Mesenchymal stem cell (in vitro differentiated cells and primary cell): ENCODE results near the gene MACROD2.
A peak's percentile ranks its signal among the peaks of the same experiment; 100 is the strongest.
"Not testable (repeated sequence)": the region's sequence is repeated elsewhere in the genome, so short reads cannot be mapped to it uniquely, and the experiment has no call there.

Experiments
- DNase-seq: peaks from one replicate; pipeline ENCODE4 v3.0.0-alpha.2; 2013
- H2AFZ ChIP-seq: one replicate; pipeline ENCODE4 v1.6.1; 2013; ENCODE audit warnings: low read depth, mild to moderate bottlenecking, control low read depth, inconsistent platforms, low read length, moderate library complexity
- H2AK5ac ChIP-seq: 2 replicates; pipeline ENCODE4 v1.6.1; 2013; ENCODE audit warnings: low read length, moderate library complexity, mild to moderate bottlenecking, inconsistent platforms; ENCODE audit not compliant: severe bottlenecking
- H2BK120ac ChIP-seq: one replicate; pipeline ENCODE4 v1.6.1; 2013; ENCODE audit warnings: low read depth, mild to moderate bottlenecking, inconsistent platforms, low read length, moderate library complexity
- H2BK12ac ChIP-seq, 2 experiments: one replicate each; pipeline ENCODE4 v1.6.1; 2013; ENCODE audit warnings: inconsistent platforms in 2 of 2, low read length in 2 of 2, mild to moderate bottlenecking in 2 of 2, moderate library complexity in 2 of 2, control low read depth in 1 of 2
- H2BK15ac ChIP-seq: one replicate; pipeline ENCODE4 v1.6.1; 2013; ENCODE audit warnings: mild to moderate bottlenecking, low read depth, inconsistent platforms; ENCODE audit not compliant: poor library complexity, severe bottlenecking
- H2BK5ac ChIP-seq: 2 replicates; pipeline ENCODE4 v1.6.1; 2013; ENCODE audit warnings: low read depth, mild to moderate bottlenecking, low read length, control low read depth, inconsistent platforms; ENCODE audit not compliant: poor library complexity, severe bottlenecking
- H3K14ac ChIP-seq, 2 experiments: one replicate each; pipeline ENCODE4 v1.6.1; 2013; ENCODE audit warnings: inconsistent platforms in 2 of 2, low read length in 2 of 2, control low read depth in 1 of 2, mild to moderate bottlenecking in 1 of 2, moderate library complexity in 1 of 2
- H3K18ac ChIP-seq, 2 experiments: one replicate each; pipeline ENCODE4 v1.6.1; 2013; ENCODE audit warnings: inconsistent platforms in 2 of 2, low read length in 2 of 2, control low read depth in 1 of 2, low read depth in 1 of 2, mild to moderate bottlenecking in 1 of 2
- H3K23ac ChIP-seq, 2 experiments: one replicate each; pipeline ENCODE4 v1.6.1; 2013; ENCODE audit warnings: inconsistent platforms in 2 of 2, low read length in 2 of 2, mild to moderate bottlenecking in 2 of 2, moderate library complexity in 2 of 2, control low read depth in 1 of 2
- H3K27ac ChIP-seq: 2 replicates; pipeline ENCODE4 v1.5.1; 2013; ENCODE audit warnings: mild to moderate bottlenecking, moderate library complexity, low read length, control low read depth, inconsistent platforms; ENCODE audit not compliant: poor library complexity, severe bottlenecking
- H3K27me3 ChIP-seq, 2 experiments: 2 replicates each; pipeline versions ENCODE4 v1.6.1 to v1.7.0; 2013; ENCODE audit warnings: low read length in 2 of 2, mild to moderate bottlenecking in 2 of 2, moderate library complexity in 2 of 2, control low read depth in 1 of 2, inconsistent platforms in 1 of 2; ENCODE audit not compliant: control insufficient read depth in 1 of 2, insufficient read depth in 1 of 2
- H3K36me3 ChIP-seq, 2 experiments: 2 replicates each; pipeline versions ENCODE4 v1.6.1 to v1.7.0; 2013; ENCODE audit warnings: low read length in 2 of 2, control low read depth in 1 of 2, inconsistent platforms in 1 of 2, low read depth in 1 of 2, mild to moderate bottlenecking in 1 of 2; ENCODE audit not compliant: insufficient read depth in 2 of 2, control insufficient read depth in 1 of 2
- H3K4ac ChIP-seq, 2 experiments: one replicate each; pipeline ENCODE4 v1.6.1; 2013; ENCODE audit warnings: inconsistent platforms in 2 of 2, low read length in 2 of 2, mild to moderate bottlenecking in 2 of 2, moderate library complexity in 2 of 2, control low read depth in 1 of 2, low read depth in 1 of 2
- H3K4me1 ChIP-seq: 2 replicates; pipeline ENCODE4 v1.6.1; 2013; ENCODE audit warnings: low read depth, low read length, control low read depth; ENCODE audit not compliant: control insufficient read depth, insufficient read depth
- H3K4me2 ChIP-seq: 2 replicates; pipeline ENCODE4 v1.6.1; 2013; ENCODE audit warnings: low read length, mild to moderate bottlenecking, inconsistent platforms; ENCODE audit not compliant: poor library complexity, severe bottlenecking
- H3K4me3 ChIP-seq, 2 experiments: 2 replicates each; pipeline versions ENCODE4 v1.5.1 to v1.7.0; 2013; ENCODE audit warnings: low read length in 2 of 2, mild to moderate bottlenecking in 2 of 2, control low read depth in 1 of 2, low read depth in 1 of 2; ENCODE audit not compliant: insufficient read depth in 1 of 2
- H3K79me1 ChIP-seq: replicated peaks from 2 replicates; pipeline ENCODE4 v1.6.1; 2013; ENCODE audit warnings: mild to moderate bottlenecking, control low read depth, low read length, inconsistent platforms; ENCODE audit not compliant: poor library complexity, severe bottlenecking
- H3K9ac ChIP-seq: 2 replicates; pipeline ENCODE4 v1.7.0; 2013; ENCODE audit warnings: mild to moderate bottlenecking, low read length, moderate library complexity
- H3K9me3 ChIP-seq: 2 replicates; pipeline ENCODE4 v1.7.0; 2013; ENCODE audit warnings: mild to moderate bottlenecking, low read length; ENCODE audit not compliant: control insufficient read depth
- H4K8ac ChIP-seq: one replicate; pipeline ENCODE4 v1.6.1; 2013; ENCODE audit warnings: inconsistent platforms, mild to moderate bottlenecking, low read length, moderate library complexity
- H4K91ac ChIP-seq: one replicate; pipeline ENCODE4 v1.6.1; 2013; ENCODE audit warnings: mild to moderate bottlenecking, low read length, inconsistent platforms
- WGBS: methylation state at CpG from one replicate; pipeline ENCODE4 v1.1.7; 2013; ENCODE audit warnings: mixed read lengths; 5-methylcytosine and 5-hydroxymethylcytosine counted together

Gene MACROD2

GRCh38 chr20:15977758-15978157, 1982.4 kb downstream of the MACROD2 start:
- H3K9me3 ChIP-seq = peaks cover 3% of the 10 kb centered on the region
- no peak overlapping the region for H4K91ac ChIP-seq
- DNase-seq = no peak
- no peak overlapping the region for H3K4me2 ChIP-seq
- H3K14ac ChIP-seq = no peak overlapping the region
- H2BK120ac ChIP-seq = no peak overlapping the region
- H3K36me3 ChIP-seq = no peaks in the 10 kb centered on the region
- no peak overlapping the region for H3K9ac ChIP-seq
- H3K4ac ChIP-seq = no peak overlapping the region
- no peaks in the 10 kb centered on the region for H3K27me3 ChIP-seq
- H2BK15ac ChIP-seq = no peak overlapping the region
- no peak overlapping the region for H2BK5ac ChIP-seq
- no peak overlapping the region for H3K18ac ChIP-seq
- peak overlapping the region; percentile 67 for H2AK5ac ChIP-seq
- H4K8ac ChIP-seq = no peak overlapping the region
- H2AFZ ChIP-seq = no peak overlapping the region
- WGBS = 75% methylated on average over 1 of the region's 1 CpG
- H3K23ac ChIP-seq = no peak overlapping the region
- H3K27ac ChIP-seq = peak overlapping the region; percentile 4
- H3K79me1 ChIP-seq = no peaks in the 10 kb centered on the region
- no peak overlapping the region for H2BK12ac ChIP-seq
- no peak overlapping the region for H3K4me3 ChIP-seq
- H3K4me1 ChIP-seq = peaks cover 5% of the 10 kb centered on the region

- not testable (repeated sequence) for H3K14ac ChIP-seq, H3K9ac ChIP-seq, H2BK120ac ChIP-seq, H2BK12ac ChIP-seq, H4K91ac ChIP-seq, H2BK15ac ChIP-seq, H3K18ac ChIP-seq, H2AFZ ChIP-seq, H3K23ac ChIP-seq, H4K8ac ChIP-seq, DNase-seq, H3K36me3 ChIP-seq, H3K79me1 ChIP-seq, H3K4ac ChIP-seq, H3K27me3 ChIP-seq, H3K9me3 ChIP-seq, H3K4me1 ChIP-seq
- H3K4me3 ChIP-seq = peak overlapping the region in 1 of 2 experiments; percentile 59
- WGBS = 93% methylated on average over 19 of the region's 26 CpGs
- peak overlapping the region; percentile 96 for H2BK5ac ChIP-seq
- peak overlapping the region; percentile 50 for H3K4me2 ChIP-seq
- peak overlapping the region; percentile 98 for H2AK5ac ChIP-seq
- peak overlapping the region; percentile 99 for H3K27ac ChIP-seq
Measured at GRCh38 chr20:15985494-15986368, 1990.4 kb downstream of the MACROD2 start.

GRCh38 chr20:15986690-15987089, 1991.4 kb downstream of the MACROD2 start:
- H3K4ac ChIP-seq = no peak overlapping the region
- WGBS = 82% methylated on average over 2 of the region's 3 CpGs

GRCh38 chr20:15991279-15991678, 1996.0 kb downstream of the MACROD2 start:
- Histone ChIP-seq H4K91ac (no peak overlapping the region), H2AK5ac (no peak overlapping the region), H3K4ac (no peak overlapping the region), H3K4me1 (peaks cover 2% of the 10 kb centered on the region), H2BK12ac (no peak overlapping the region), H3K23ac (no peak overlapping the region), H4K8ac (no peak overlapping the region), H3K79me1 (no peaks in the 10 kb centered on the region), H2BK120ac (no peak overlapping the region), H2BK5ac (no peak overlapping the region), H2BK15ac (no peak overlapping the region), H3K9ac (no peak overlapping the region), H3K27me3 (no peaks in the 10 kb centered on the region), H3K27ac (no peak overlapping the region), H3K14ac (no peak overlapping the region), H2AFZ (no peak overlapping the region), H3K36me3 (no peaks in the 10 kb centered on the region), H3K4me3 (no peak overlapping the region), H3K9me3 (peaks cover 7% of the 10 kb centered on the region), H3K18ac (no peak overlapping the region), H3K4me2 (no peak overlapping the region)
- DNase-seq = no peak

More at GRCh38 chr20:15986690-15987089, 1991.4 kb downstream of the MACROD2 start:
- no peak overlapping the region for H2AFZ ChIP-seq
- H3K4me2 ChIP-seq = no peak overlapping the region
- H2BK12ac ChIP-seq = no peak overlapping the region
- no peak overlapping the region for H3K23ac ChIP-seq
- no peaks in the 10 kb centered on the region for H3K9me3 ChIP-seq
- no peaks in the 10 kb centered on the region for H3K27me3 ChIP-seq
- H3K27ac ChIP-seq = peak overlapping the region; percentile 74
- no peak overlapping the region for H2BK15ac ChIP-seq
- H3K36me3 ChIP-seq = no peaks in the 10 kb centered on the region
- H3K14ac ChIP-seq = no peak overlapping the region
- no peak for DNase-seq
- H2AK5ac ChIP-seq = no peak overlapping the region
- no peak overlapping the region for H3K9ac ChIP-seq
- no peak overlapping the region for H2BK5ac ChIP-seq
- no peak overlapping the region for H2BK120ac ChIP-seq
- peaks cover 2% of the 10 kb centered on the region for H3K4me1 ChIP-seq
- no peak overlapping the region for H4K91ac ChIP-seq
- no peak overlapping the region for H4K8ac ChIP-seq
- no peak overlapping the region for H3K4me3 ChIP-seq
- no peaks in the 10 kb centered on the region for H3K79me1 ChIP-seq
- H3K18ac ChIP-seq = no peak overlapping the region
